ENCODE measurements around the gene IVL. TPM values are rescaled to one million over a fixed set of nuclear protein-coding genes. Genes with fewer than 3 reads are reported as not detected.

Gene IVL
- total RNA-seq, 1 experiment from 2014 or later: not detected

- no peak for ATAC-seq
- intact Hi-C loops (cut with micrococcal nuclease; ENCODE audit: unreplicated experiment) (no loop called here), in situ Hi-C loops (cut with HindIII; ENCODE audit: low pct_unique_long_range_greater_than_20kb, low sequenced_read_pairs) (no loop called here)
- CTCF ChIA-PET: no interaction called here
- Histone ChIP-seq H3K4me3 (ENCODE audit: low read depth in 2 of 2, low read length in 2 of 2) (no peak overlapping the region), H3K27ac (ENCODE audit: low read length) (no peak overlapping the region), H3K27me3 (ENCODE audit: control insufficient read depth, insufficient read depth, low read length) (no peaks in the 10 kb centered on the region; the same call in 1 of the 2 replicates), H3K36me3 (ENCODE audit: control insufficient read depth, insufficient read depth, low read length) (no peaks in the 10 kb centered on the region), H3K4me1 (ENCODE audit: control insufficient read depth, insufficient read depth, low read length) (no peaks in the 10 kb centered on the region), H3K9me3 (ENCODE audit: control insufficient read depth, insufficient read depth, low read depth, low read length) (no peaks in the 10 kb centered on the region)
- no peak for DNase-seq (ENCODE audit: low read depth, low spot score)
- TF ChIP-seq, protein P1, sequence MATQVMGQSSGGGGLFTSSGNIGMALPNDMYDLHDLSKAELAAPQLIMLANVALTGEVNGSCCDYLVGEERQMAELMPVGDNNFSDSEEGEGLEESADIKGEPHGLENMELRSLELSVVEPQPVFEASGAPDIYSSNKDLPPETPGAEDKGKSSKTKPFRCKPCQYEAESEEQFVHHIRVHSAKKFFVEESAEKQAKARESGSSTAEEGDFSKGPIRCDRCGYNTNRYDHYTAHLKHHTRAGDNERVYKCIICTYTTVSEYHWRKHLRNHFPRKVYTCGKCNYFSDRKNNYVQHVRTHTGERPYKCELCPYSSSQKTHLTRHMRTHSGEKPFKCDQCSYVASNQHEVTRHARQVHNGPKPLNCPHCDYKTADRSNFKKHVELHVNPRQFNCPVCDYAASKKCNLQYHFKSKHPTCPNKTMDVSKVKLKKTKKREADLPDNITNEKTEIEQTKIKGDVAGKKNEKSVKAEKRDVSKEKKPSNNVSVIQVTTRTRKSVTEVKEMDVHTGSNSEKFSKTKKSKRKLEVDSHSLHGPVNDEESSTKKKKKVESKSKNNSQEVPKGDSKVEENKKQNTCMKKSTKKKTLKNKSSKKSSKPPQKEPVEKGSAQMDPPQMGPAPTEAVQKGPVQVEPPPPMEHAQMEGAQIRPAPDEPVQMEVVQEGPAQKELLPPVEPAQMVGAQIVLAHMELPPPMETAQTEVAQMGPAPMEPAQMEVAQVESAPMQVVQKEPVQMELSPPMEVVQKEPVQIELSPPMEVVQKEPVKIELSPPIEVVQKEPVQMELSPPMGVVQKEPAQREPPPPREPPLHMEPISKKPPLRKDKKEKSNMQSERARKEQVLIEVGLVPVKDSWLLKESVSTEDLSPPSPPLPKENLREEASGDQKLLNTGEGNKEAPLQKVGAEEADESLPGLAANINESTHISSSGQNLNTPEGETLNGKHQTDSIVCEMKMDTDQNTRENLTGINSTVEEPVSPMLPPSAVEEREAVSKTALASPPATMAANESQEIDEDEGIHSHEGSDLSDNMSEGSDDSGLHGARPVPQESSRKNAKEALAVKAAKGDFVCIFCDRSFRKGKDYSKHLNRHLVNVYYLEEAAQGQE (IDR thresholded peaks at IDR 0.05; ENCODE audit: insufficient read depth in 1 of 2, low read depth in 2 of 2, low read length in 1 of 2): no peak
- TF ChIP-seq TCF7L2 (IDR thresholded peaks at IDR 0.05; ENCODE audit: low read depth, low read length) (no peak), POLR2AphosphoS5 (IDR thresholded peaks at IDR 0.05; ENCODE audit: low read depth, low read length) (no peak), SIN3A (IDR thresholded peaks at IDR 0.05; ENCODE audit: borderline replicate concordance, insufficient read depth, low read depth, low read length) (no peak)
- TF ChIP-seq, protein P2, sequence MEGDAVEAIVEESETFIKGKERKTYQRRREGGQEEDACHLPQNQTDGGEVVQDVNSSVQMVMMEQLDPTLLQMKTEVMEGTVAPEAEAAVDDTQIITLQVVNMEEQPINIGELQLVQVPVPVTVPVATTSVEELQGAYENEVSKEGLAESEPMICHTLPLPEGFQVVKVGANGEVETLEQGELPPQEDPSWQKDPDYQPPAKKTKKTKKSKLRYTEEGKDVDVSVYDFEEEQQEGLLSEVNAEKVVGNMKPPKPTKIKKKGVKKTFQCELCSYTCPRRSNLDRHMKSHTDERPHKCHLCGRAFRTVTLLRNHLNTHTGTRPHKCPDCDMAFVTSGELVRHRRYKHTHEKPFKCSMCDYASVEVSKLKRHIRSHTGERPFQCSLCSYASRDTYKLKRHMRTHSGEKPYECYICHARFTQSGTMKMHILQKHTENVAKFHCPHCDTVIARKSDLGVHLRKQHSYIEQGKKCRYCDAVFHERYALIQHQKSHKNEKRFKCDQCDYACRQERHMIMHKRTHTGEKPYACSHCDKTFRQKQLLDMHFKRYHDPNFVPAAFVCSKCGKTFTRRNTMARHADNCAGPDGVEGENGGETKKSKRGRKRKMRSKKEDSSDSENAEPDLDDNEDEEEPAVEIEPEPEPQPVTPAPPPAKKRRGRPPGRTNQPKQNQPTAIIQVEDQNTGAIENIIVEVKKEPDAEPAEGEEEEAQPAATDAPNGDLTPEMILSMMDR (IDR thresholded peaks at IDR 0.05): no peak
- no TSS peak for BruUV-seq (replicated peaks)
- POLR2A ChIA-PET: no interaction called here
Observed at GRCh38 chr1:152959273-152959672, 50.9 kb downstream of the IVL start.

GRCh38 chr1:152959801-152960451 is 51.6 kb downstream of the IVL start:
- ChIA-PET POLR2A (no interaction called here), CTCF (no interaction called here)
- intact Hi-C loops (cut with micrococcal nuclease; ENCODE audit: unreplicated experiment) (no loop called here), in situ Hi-C loops (cut with HindIII; ENCODE audit: low pct_unique_long_range_greater_than_20kb, low sequenced_read_pairs) (no loop called here)
- no peaks in the 10 kb centered on the region for H3K9me3 ChIP-seq (ENCODE audit: control insufficient read depth, insufficient read depth, low read depth, low read length)
- no peaks in the 10 kb centered on the region; the same call in 1 of the 2 replicates for H3K27me3 ChIP-seq (ENCODE audit: control insufficient read depth, insufficient read depth, low read length)
- no peak overlapping the region for H3K4me3 ChIP-seq (ENCODE audit: low read depth in 2 of 2, low read length in 2 of 2)
- TF ChIP-seq POLR2AphosphoS5 (IDR thresholded peaks at IDR 0.05; ENCODE audit: low read depth, low read length) (no peak), TCF7L2 (IDR thresholded peaks at IDR 0.05; ENCODE audit: low read depth, low read length) (no peak), SIN3A (IDR thresholded peaks at IDR 0.05; ENCODE audit: borderline replicate concordance, insufficient read depth, low read depth, low read length) (no peak)
- TF ChIP-seq, protein P1 (IDR thresholded peaks at IDR 0.05; ENCODE audit: insufficient read depth in 1 of 2, low read depth in 2 of 2, low read length in 1 of 2): no peak
- TF ChIP-seq, protein P2 (IDR thresholded peaks at IDR 0.05): no peak
- H3K27ac ChIP-seq (ENCODE audit: low read length): no peak overlapping the region
- no peaks in the 10 kb centered on the region for H3K36me3 ChIP-seq (ENCODE audit: control insufficient read depth, insufficient read depth, low read length)
- no peaks in the 10 kb centered on the region for H3K4me1 ChIP-seq (ENCODE audit: control insufficient read depth, insufficient read depth, low read length)
- no TSS peak for BruUV-seq (replicated peaks)
- DNase-seq (ENCODE audit: low read depth, low spot score) (no peak), ATAC-seq (no peak)

Measured in Panc1 (cell line).